Fibroblast of skin of left biceps (primary cell): ENCODE results near the gene NOC2L.

ENCODE experiments used
- DNase-seq, 2 experiments: peaks; one replicate each; pipeline ENCODE4 v3.0.0-alpha.2; 2013; ENCODE audit warnings: low read depth in 2 of 2

The NOC2L gene

DNA sequence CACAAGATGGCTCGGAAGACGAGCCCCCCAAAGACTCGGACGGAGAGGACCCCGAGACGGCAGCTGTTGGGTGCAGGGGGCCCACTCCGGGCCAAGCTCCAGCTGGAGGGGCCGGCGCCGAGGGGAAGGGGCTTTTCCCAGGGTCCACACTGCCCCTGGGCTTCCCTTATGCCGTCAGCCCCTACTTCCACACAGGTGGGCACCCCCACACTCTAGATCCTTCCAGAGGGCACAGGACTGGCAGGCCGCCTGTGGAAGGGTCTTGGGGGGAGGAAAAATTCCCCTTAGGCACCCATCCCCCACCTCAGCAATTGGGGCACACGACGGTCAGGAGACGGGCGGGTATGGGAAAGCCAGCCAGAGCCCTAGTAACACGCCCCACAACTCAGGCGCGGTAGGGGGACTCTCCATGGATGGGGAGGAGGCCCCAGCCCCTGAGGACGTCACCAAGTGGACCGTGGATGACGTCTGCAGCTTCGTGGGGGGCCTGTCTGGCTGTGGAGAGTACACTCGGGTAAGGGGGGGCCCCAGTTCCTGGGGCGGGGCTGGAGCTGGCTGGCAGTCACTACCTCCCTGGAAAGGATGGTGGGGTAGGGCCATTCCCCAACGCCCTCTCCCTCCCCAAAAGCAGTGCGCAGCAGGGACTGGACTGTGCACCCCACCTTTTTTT, 16.1 kb downstream of the NOC2L start:
- DNase-seq: no peak

DNA sequence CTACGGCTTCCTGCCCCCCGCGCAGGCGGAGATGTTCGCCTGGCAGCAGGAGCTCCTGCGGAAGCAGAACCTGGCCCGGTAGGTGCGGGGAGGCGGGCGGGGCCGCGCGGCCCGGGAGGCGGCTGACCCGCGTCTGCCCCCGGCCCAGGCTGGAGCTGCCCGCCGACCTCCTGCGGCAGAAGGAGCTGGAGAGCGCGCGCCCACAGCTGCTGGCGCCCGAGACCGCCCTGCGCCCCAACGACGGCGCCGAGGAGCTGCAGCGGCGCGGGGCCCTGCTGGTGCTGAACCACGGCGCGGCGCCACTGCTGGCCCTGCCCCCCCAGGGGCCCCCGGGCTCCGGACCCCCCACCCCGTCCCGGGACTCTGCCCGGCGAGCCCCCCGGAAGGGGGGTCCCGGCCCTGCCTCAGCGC, 16.6 kb downstream of the NOC2L start:
- DNase-seq: no peak

DNA sequence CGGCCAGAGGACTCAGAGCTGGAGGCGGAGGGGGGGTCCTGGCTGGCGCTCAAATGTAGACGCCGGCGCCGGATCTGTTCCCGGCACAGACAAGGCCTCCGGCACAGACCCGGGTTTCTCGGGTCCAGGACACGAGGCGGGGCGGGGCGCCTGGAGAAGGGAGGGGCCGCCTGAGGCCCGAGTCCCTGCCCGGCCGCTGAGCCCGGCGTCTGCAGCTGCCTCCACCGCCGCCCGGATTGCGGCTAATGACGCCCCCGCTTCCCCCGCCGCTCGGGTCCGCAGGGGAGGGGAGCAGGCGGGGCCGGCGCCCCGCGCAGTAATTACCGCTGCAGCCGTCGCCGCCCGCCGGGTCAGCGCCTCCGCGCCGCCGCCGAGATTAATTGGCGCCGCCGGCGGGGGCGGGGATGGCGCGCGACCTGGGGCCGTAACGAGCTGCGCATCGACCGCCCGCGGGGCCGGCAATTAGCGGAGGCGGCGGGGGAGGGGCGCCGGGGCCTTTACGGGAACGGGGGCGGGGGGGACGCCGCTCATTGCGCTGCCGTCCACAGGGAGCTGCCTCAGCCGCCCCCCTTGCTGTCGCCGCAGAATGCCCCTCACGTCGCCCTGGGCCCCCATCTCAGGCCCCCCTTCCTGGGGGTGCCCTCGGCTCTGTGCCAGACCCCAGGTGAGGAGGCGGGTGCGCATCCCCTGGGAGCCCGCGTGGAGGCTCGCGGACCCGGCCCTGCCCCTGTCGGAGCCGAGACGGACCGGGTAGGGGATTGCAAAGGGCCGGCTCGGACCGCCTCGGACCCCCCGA, 17.3 kb downstream of the NOC2L start:
- peak; percentile 66 to 67 for DNase-seq

DNA sequence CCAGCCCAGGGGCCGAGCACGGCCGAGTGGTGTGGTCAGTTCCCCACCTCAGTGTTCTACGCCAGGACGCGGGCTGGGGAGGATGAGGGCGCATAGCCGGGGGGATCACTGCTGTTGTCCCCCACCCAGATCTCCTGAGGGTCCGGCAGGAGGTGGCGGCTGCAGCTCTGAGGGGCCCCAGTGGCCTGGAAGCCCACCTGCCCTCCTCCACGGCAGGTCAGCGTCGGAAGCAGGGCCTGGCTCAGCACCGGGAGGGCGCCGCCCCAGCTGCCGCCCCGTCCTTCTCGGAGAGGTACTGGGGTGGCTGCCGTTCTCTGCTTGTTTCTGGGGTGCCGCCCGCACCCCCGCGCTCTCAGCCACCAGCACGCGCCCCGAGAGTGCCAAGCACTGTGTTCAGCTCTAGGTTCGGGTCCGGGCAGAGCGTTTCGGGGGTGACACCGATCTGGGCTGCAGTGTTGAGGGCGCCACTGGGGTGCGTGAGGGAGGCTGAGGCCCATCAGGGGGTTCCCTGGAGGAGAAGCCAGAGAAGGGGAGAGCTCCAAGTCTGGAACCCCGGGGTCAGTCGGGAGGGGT, 18.0 kb downstream of the NOC2L start:
- no peak for DNase-seq

DNA sequence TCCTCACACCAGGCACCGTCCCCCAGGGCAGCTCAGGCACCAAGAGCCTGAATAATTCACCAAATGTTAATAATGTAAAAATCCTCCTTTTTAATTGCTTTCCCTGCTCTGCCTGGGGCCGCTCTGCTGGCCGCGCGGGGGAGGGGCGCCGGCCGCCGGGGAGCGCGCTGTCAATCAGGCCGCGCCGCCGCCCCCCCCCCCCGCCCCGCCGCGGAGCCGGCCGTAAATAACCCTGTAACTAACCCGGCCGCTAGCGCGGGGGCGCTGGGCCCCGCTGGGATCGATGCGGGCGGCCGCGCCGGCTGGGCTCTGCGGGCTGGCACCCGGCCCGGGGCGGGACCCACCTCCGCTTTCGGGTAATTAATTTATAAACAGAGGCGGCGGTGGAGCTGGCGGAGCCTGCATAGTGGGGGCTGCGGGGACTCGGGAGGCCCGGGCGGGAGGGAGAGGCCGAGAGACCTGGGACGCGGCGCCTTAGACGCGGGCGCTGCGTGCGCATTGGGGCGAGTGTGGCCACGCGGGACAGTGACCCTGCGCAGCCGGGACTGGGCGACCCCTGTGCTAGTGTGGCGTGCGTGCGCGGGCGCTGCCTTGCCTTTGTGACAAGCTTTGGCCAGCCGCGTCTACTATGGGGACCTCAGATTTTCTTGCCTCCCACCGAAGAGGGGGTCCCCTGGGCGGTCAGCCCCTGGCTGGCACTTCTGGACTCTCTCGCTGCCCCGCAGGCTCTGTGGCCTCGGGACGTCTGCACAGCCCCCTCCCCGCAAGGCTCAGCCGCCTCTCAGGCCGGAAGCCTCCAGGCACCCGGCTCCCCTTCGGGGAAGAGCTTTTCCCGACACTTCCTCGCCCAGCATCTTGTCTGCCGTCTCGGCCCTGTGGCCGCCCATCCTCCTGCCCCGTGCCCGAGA, 18.7 kb downstream of the NOC2L start:
- peak; percentile 50 to 59 for DNase-seq

DNA sequence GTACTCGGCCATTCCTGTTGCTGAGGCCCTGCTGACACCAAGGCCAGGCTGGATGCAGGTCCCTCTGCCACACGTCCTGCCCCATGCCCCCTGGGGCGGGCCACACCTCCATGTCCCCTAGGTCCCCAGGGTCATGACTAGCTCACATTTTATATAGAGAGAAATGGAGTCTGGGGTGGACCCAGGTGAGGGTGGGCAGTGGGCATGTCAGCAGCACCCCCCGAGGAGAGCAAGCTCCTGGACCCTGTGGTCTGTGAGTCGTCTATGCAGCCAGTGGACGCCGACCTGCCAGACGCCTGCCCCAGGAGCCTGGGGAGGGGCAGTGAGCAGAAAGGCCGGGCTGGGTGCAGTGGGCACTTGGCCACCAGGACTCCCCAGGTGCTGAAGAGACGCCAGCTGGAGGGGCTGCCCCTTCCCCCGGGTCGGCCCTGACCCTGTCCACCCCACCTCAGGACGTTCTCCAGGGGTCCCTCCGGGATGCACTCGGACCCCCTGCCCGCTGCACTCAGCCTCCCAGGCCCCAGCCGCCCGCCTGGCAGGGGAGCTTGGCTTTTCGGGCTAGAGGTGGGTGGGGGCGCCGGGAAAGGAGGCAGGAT, 19.4 kb downstream of the NOC2L start:
- DNase-seq: no peak

DNA sequence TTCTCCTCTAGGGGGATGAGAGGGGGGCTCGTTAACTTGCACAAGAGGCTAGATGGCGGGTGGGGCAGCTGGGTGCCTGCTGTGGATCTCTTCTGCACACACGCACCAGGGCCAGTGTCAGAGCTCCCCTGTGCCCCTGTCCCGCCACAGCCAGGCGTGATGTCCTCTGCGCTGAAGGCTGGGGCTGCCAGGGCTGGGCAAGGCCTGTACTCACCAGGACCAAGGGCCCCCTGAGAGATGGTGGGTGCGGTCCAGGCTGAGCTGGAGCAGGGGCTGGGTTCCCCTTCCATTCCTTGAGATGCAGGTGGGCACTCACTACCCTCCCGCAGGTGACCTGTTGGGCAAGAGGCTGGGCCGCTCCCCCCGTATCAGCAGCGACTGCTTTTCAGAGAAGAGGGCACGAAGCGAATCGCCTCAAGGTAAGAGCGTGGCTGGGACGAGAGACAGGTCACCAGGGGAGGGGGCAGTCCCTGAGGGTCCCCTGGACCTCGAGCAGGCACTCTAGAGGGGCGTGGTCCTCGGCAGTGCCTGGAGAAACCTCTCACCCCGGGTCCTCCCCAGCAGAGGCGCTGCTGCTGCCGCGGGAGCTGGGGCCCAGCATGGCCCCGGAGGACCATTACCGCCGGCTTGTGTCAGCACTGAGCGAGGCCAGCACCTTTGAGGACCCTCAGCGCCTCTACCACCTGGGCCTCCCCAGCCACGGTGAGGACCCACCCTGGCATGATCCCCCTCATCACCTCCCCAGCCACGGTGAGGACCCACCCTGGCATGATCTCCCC, 20.2 kb downstream of the NOC2L start:
- DNase-seq: no peak

DNA sequence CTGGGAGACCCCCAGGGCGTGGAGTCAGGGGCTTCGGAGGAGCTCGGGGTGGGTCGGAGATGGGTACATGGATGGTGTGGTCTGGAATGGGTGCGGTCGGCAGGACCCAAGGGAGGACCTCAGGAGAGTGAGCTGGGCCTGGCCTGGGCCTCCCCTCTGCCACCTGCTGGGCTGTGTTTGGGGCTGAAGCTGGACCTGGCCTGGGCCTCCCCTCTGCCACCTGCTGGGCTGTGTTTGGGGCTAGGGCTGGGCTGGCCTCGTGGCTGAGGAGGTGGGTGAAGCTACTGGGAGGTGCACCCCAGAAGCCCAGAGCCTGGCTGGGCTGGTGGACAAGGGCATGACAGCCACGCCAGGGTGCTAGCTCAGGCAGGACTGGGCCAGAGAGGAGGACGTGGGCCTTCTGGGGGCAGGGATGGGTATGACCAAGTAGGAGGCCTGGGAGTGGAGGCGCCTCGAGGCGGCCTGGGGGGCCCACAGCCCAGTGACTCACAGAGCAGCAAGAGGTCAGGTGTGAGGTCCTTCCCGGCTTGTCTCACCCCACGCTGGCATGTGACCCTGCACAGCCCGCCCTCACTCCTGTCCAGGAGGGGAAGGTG, 20.9 kb downstream of the NOC2L start:
- DNase-seq: no peak

DNA sequence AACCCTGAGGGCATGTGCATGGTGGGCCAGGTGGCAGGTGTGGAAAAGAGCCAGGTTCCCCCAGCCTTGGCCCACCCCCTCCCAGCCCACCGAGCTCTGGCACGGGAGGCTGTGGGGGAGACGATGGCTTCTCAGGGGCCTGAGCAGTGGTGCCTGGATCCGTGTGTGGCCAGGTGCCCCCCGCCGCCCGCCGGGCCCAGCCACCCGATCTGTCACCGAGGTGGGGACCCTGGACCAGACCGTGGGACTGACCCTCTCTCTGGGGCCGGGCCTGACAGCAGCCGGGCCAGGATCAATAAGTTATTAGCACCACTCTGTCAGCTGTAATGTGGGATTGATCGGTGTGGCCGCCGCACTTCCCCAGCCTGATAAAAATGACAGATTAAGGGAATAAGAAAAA, 21.5 kb downstream of the NOC2L start:
- no peak for DNase-seq

DNA sequence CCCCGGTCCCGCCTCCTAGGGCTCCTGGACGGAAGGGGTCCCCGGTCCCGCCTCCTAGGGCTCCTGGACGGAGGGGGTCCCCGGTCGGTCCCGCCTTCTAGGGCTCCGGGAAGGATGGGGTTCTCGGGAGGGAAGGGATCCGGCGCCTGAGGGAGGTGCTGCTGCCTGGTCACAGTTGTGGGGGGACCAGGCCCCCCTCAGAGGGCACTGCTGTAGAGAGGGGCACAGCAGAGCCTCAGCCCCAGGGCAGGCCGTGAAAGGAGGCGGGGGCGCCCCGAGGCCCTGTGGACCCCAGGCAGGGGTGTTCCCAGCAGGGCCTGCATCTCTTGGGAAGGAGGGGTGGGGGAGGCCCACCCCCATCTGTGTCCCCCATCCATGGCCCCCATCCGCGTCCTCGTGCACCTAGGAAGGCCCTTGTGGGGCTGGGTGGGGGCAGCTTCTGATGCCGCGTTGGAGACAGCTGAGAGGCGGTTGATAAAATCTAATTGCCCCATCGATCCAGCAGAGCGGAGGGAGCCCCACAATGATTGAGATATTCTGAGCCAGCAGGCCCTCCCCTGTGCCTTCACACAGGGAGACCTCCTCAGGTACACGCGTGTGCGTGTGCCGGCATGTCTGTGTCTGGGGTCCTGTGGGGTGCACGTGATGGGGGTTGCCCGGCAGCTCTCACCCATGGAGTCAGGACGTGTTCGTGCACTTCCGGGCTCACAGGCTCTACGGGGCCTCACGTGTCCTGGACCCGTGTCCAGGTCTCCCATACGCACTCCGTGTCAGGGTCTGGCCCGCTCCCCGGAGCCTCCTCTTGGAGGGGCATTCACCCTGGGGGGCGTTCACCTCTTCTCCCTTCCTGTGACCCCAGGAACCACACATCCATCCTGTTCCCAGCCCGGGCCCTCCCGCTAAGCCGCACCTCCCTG, 22.4 kb downstream of the NOC2L start:
- DNase-seq: no peak

DNA sequence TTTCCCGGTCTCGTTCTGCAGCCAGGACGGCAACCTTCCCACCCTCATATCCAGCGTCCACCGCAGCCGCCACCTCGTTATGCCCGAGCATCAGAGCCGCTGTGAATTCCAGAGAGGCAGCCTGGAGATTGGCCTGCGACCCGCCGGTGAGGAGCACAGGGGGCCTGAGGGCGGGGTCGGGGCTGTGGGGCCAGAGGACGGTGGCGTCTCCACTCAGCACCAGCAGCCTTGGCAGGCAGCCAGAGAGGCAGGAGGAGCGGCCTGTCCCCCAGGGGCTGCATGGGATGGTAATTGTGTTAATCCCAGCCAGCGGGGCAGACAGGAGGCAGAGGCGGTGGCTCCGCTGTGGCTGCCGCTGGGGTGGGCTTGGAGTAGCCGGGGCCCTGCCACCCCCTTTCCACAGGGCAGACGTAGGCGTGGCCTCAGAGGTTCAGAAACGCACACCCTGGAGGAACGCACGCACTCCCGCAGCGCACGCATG, 23.3 kb downstream of the NOC2L start:
- no peak for DNase-seq

DNA sequence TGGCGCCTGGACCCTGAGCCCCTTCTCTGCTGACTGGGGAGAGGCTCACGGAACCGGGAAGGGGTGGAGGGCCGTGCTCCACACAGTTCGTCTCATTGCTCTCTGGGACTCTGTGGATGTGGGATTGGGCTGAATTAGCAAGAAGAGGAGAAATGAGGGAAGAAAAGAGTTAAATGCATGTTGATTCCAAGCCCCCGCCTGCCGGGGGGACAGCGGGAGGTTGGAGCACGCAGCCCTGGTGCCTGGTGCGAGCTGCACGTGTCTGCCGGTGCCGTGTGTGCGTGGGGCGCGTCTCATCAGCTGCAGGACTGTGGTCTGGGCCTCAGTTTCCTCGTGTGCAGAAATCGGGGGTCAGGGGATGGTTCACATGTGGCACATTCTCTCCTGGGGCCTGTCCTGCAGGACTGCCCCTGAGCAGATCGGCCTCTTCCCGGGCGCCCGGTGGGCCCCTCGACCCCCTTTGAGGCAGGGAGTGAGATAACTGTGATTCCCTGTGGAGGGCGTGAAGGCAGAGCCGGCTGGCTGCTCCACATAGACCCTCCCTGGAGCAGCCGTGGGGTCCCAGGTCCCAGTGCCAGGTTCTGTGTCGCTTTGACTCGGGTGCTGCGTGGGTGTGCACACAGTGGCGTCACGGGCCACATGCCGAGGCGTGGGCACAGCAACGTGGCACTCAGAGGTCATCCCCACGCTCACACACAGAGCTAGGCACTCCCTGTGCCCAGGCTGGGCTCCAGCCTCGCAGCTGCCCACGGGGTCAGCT, 23.9 kb downstream of the NOC2L start:
- no peak for DNase-seq

DNA sequence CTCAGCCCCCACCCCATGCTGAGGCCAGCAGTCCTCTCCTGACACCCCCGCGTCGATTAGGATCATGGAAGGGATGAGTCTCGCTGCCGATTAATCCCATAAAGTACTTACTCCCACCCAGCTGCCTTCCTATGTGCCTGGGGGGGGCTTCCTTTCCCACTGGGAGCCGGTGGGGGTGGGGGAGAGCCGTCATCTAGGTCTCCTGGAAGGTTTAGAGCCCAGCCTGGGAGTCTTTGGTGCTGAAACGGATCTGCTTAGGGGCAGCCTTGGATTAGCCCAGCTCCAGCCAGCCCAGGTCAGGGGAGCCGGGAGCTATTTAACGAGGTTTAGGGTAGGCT, 25.5 kb downstream of the NOC2L start:
- no peak for DNase-seq

DNA sequence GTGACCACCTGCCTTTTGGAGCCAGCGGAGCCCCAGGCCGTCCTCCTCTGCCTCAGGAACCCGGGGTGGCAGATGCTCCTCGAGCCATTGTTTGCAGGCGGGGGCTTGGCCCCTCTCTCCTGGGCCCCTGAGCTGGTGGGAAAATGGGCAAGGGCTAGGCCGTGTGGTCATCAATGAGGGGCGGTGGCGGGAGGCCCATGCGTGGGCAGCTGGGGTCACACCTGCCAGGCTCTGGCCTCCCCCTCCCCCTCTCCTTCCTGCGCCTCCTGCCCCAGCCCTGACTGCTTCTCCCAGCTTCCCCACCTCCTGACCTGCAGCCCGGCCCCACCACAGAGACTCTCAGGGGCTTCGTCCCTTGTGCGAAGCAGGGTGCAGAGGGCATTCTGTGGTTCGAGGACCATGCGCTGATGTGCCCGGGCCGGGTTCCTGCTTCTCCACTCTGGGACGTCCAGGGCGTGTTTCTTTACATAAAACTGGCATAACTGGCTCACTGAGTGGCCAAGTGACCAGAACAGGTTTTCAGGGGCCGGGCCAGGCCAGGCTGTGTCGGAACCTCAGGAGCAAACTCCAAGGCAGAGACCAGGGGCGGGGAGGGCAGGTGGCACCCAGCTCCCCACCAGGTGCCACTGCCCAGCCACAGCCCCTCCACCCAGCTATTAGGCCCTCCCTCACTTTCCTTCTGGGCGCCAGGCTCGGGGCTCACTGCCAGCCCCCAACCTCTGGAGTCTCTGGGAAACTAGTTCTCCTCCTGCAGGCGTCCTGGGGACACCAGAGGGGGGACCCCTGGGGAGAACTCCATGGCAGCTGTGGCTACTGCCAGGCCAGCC, 26.1 kb downstream of the NOC2L start:
- DNase-seq: no peak

DNA sequence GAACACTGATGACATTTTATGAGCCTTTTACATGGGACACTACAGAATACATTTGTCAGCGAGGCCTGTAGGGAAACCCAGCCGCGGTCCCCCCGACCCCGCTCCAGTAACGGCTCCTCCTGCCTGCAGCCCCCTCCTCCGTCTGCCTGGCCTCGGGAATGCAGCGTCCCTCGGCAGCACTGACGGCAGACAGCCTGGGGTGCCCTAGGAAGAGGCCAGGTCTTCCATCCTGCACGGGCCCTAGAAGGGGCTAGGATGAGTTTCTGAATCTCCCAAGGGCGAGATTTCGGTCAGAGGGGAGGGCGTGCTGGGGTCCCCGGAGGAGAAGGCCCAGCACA, 26.9 kb downstream of the NOC2L start:
- no peak for DNase-seq

DNA sequence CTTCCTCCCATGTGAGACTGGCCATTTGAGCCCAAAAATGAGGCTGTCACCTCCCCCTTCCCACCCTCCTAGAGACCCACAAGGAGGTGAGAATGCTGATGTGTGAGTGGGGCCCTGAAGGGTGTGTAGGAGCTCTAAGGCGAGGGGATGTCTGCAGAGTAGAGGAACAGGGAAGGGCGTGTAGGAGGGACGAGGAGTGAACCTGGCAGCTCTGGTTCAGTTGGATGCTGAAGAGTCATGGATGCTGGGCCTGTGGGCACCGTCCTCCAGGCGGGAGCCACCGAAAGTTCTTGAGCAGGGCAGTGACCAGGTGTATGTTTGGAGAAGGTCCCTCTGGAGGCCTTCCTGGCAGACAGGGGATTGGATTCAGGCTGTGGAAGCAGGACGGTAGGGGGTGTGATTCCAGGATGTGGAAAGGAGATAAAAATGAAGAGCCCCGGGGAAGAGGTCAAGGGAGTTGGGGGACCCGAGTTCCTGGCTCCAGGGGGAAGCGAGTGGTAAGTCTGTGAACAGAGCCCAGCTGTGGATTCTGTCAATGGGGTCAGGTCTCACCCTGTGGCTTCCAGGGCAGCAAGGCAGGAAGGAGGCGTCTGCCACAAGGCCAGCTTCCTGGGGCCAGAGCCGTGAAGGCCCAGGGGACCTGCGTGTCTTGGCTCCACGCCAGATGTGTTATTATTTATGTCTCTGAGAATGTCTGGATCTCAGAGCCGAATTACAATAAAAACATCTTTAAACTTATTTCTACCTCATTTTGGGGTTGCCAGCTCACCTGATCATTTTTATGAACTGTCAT, 27.5 kb downstream of the NOC2L start:
- DNase-seq: no peak

DNA sequence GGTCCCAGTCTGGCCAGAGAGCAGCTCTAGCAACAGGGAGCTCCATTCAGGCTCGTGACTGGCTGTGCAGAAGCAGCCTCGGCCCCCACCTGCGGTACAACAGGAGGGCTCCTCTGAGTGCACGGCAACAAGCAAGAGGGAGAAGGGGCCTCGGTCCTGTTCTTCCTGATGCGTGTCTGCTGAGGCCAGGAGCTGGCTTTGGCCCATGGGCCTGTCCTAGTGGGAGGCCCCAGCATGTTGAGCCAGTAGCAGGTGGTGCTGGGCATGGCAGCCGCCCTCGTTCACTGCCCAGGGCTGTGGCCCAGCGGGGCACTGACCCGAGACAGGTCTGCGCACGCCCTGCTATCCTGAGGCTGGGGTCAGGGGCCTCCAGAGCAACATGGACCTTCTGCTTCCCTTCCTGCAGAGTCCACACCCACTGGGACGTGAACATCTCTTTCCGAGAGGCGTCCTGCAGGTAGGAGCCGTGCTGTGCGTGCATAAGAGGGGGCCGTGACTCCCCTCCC, 28.4 kb downstream of the NOC2L start:
- DNase-seq: no peak
